ENCODE results near the gene IFITM10. TPM values are rescaled to one million over a fixed set of nuclear protein-coding genes. Genes with fewer than 3 reads are reported as not detected.
"Not testable (repeated sequence)": the region's sequence is repeated elsewhere in the genome, so short reads cannot be mapped to it uniquely, and the experiment has no call there.

The IFITM10 gene
- total RNA-seq, 1 donor from 2014 or later, result 2.0 TPM

GRCh38 chr11:1779034-1779805, 28.8 kb upstream of the IFITM10 start:
- no peak for DNase-seq (ENCODE audit: low spot score)
- intact Hi-C loops (cut with DNase I), result no loop called here

GRCh38 chr11:1778141-1778911, 27.9 kb upstream of the IFITM10 start:
- intact Hi-C loops (cut with DNase I), result no loop called here
- DNase-seq (ENCODE audit: low spot score), result no peak

- no peak for DNase-seq (ENCODE audit: low spot score)
- intact Hi-C loops (cut with DNase I), result no loop called here
Observed at GRCh38 chr11:1777737-1778136, 27.3 kb upstream of the IFITM10 start.

GRCh38 chr11:1776944-1777715, 26.7 kb upstream of the IFITM10 start:
- intact Hi-C loops (cut with DNase I), result no loop called here

GRCh38 chr11:1776331-1776851, 26.0 kb upstream of the IFITM10 start:
- no peak for DNase-seq (ENCODE audit: low spot score)
- intact Hi-C loops (cut with DNase I), result no loop called here

More at GRCh38 chr11:1776944-1777715, 26.7 kb upstream of the IFITM10 start:
- no peak for DNase-seq (ENCODE audit: low spot score)

GRCh38 chr11:1774886-1775285, 24.5 kb upstream of the IFITM10 start:
- DNase-seq (ENCODE audit: low spot score), result peak; percentile 57
- intact Hi-C loops (cut with DNase I), result no loop called here

GRCh38 chr11:1773994-1774550, 23.7 kb upstream of the IFITM10 start:
- intact Hi-C loops (cut with DNase I), result no loop called here
- peak; percentile 44 for DNase-seq (ENCODE audit: low spot score)

GRCh38 chr11:1773131-1773993, 23.0 kb upstream of the IFITM10 start:
- peak; percentile 68 for DNase-seq (ENCODE audit: low spot score)
- intact Hi-C loops (cut with DNase I), result no loop called here

- peak; percentile 92 for DNase-seq (ENCODE audit: low spot score)
- intact Hi-C loops (cut with DNase I), result no loop called here
Observed at GRCh38 chr11:1772270-1773130, 22.1 kb upstream of the IFITM10 start.

GRCh38 chr11:1771700-1772099, 21.3 kb upstream of the IFITM10 start:
- intact Hi-C loops (cut with DNase I), result no loop called here
- DNase-seq (ENCODE audit: low spot score), result peak; percentile 84

GRCh38 chr11:1771273-1771672, 20.9 kb upstream of the IFITM10 start:
- intact Hi-C loops (cut with DNase I), result no loop called here
- DNase-seq (ENCODE audit: low spot score), result peak; percentile 65

GRCh38 chr11:1770528-1770927, 20.1 kb upstream of the IFITM10 start:
- DNase-seq (ENCODE audit: low spot score), result peak; percentile 81
- intact Hi-C loops (cut with DNase I), result no loop called here

- DNase-seq (ENCODE audit: low spot score), result peak; percentile 60
- intact Hi-C loops (cut with DNase I), result no loop called here
Observed at GRCh38 chr11:1770061-1770460, 19.7 kb upstream of the IFITM10 start.

GRCh38 chr11:1769304-1769936, 19.0 kb upstream of the IFITM10 start:
- intact Hi-C loops (cut with DNase I), result not testable (repeated sequence)
- peak; percentile 29 for DNase-seq (ENCODE audit: low spot score)

- DNase-seq (ENCODE audit: low spot score), result peak; percentile 61
- intact Hi-C loops (cut with DNase I), result no loop called here
Observed at GRCh38 chr11:1768141-1768469, 17.7 kb upstream of the IFITM10 start.

GRCh38 chr11:1767399-1768140, 17.2 kb upstream of the IFITM10 start:
- intact Hi-C loops (cut with DNase I), result no loop called here

More at GRCh38 chr11:1767399-1768140, 17.2 kb upstream of the IFITM10 start:
- peak; percentile 67 for DNase-seq (ENCODE audit: low spot score)

All from cardiac septum (tissue), 1 donor.